B cell (primary cell): ENCODE results near the gene OR2AT4. TPM values are rescaled to one million over a fixed set of nuclear protein-coding genes. Genes with fewer than 3 reads are reported as not detected.

Experiments
- ATAC-seq: fragments of 200-7000 bp; cut with Tn5 transposase; one replicate; pipeline ENCODE4 v1.10.0; 2021; ENCODE audit warnings: low read depth, mild to moderate bottlenecking, moderate number of reproducible peaks, moderate library complexity
- CTCF ChIA-PET: fragments of 350-600 bp; sonication (Branson Sonifier 250); formaldehyde crosslinking; loops from one replicate; lab custom pipeline; 2021; ENCODE audit warnings: antibody characterized with exemption, inconsistent platforms; lab: Charles Lee
- POLR2A ChIA-PET: fragments of 350-600 bp; sonication (Branson Sonifier 250); formaldehyde crosslinking; loops from one replicate; lab custom pipeline; 2021; ENCODE audit warnings: antibody characterized with exemption; lab: Charles Lee
- DNase-seq: peaks from one replicate; pipeline ENCODE4 v3.0.0; 2013
- H2AFZ ChIP-seq: 2 replicates; pipeline ENCODE4 v1.6.1; 2012; ENCODE audit warnings: mild to moderate bottlenecking, low read depth, low read length; ENCODE audit not compliant: insufficient read depth, poor library complexity, severe bottlenecking
- H3K27ac ChIP-seq, 2 donors: 1 replicate in 1 of 2; 2 replicates in 1 of 2; pipeline ENCODE4 v1.5.1; 2012 to 2013; ENCODE audit warnings: low read length in 2 of 2, mild to moderate bottlenecking in 2 of 2, moderate library complexity in 1 of 2
- H3K27me3 ChIP-seq, 4 experiments: fragments of 200-600 bp in 1 of 4; sonication (generic) in 1 of 4; replicated peaks in 1 of 4; 1 replicate in 2 of 4; 2 replicates in 2 of 4; pipeline versions ENCODE4 v1.6.1 to v1.7.0; 2013 to 2016; ENCODE audit warnings: low read length in 3 of 4, mild to moderate bottlenecking in 2 of 4, mixed read lengths in 1 of 4, moderate library complexity in 1 of 4; ENCODE audit not compliant: insufficient read depth in 4 of 4, control insufficient read depth in 3 of 4; ENCODE audit errors: control extremely low read depth in 1 of 4
- H3K36me3 ChIP-seq, 2 experiments: replicated peaks in 1 of 2; 1 replicate in 1 of 2; 2 replicates in 1 of 2; pipeline versions ENCODE4 v1.6.1 to v1.7.1; 2013; ENCODE audit warnings: low read length in 1 of 2; ENCODE audit not compliant: insufficient read depth in 2 of 2, control insufficient read depth in 1 of 2; ENCODE audit errors: control extremely low read depth in 1 of 2, extremely low read depth in 1 of 2
- H3K4me1 ChIP-seq, 2 donors: fragments of 200-600 bp in 1 of 2; sonication (generic) in 1 of 2; 1 replicate in 1 of 2; 2 replicates in 1 of 2; pipeline versions ENCODE4 v1.5.1 to v1.6.1; 2013 to 2017; ENCODE audit warnings: low read length in 2 of 2; ENCODE audit not compliant: control insufficient read depth in 2 of 2, insufficient read depth in 2 of 2
- H3K4me2 ChIP-seq: replicated peaks from 2 replicates; pipeline ENCODE3; 2012; ENCODE audit warnings: mild to moderate bottlenecking, low read depth, low read length; ENCODE audit not compliant: poor library complexity, severe bottlenecking
- H3K4me3 ChIP-seq, 5 experiments: fragments of 200-600 bp in 1 of 5; sonication (generic) in 1 of 5; 1 replicate in 3 of 5; 2 replicates in 2 of 5; pipeline versions ENCODE4 v1.5.1 to v1.7.0; 2011 to 2016; ENCODE audit warnings: low read length in 4 of 5, mild to moderate bottlenecking in 4 of 5, low read depth in 2 of 5, control low read depth in 1 of 5, moderate library complexity in 1 of 5; ENCODE audit not compliant: insufficient read depth in 1 of 5; ENCODE audit errors: control extremely low read depth in 1 of 5, extremely low read depth in 1 of 5
- H3K79me2 ChIP-seq: fragments of 200-600 bp; sonication (generic); one replicate; pipeline ENCODE4 v1.6.0; 2016; ENCODE audit warnings: low read length; ENCODE audit not compliant: control insufficient read depth, insufficient read depth
- H3K9ac ChIP-seq: fragments of 200-600 bp; sonication (generic); 2 replicates; pipeline ENCODE4 v1.6.1; 2017; ENCODE audit warnings: mild to moderate bottlenecking, low read length, moderate library complexity
- H3K9me3 ChIP-seq, 3 donors: one replicate each; pipeline versions ENCODE4 v1.6.1 to v1.7.1; 2013; ENCODE audit warnings: low read length in 2 of 3; ENCODE audit not compliant: control insufficient read depth in 2 of 3, insufficient read depth in 1 of 3; ENCODE audit errors: control extremely low read depth in 1 of 3
- H4K20me1 ChIP-seq: 2 replicates; pipeline ENCODE4 v1.6.0; 2012; ENCODE audit warnings: mild to moderate bottlenecking, low read length; ENCODE audit not compliant: insufficient read depth, control insufficient read depth, poor library complexity, severe bottlenecking
- H3K27ac Mint-ChIP-seq: one replicate; pipeline ENCODE4 v1.8.0; 2021; ENCODE audit warnings: mixed read lengths
- H3K27me3 Mint-ChIP-seq: one replicate; pipeline ENCODE4 v1.8.0; 2021; ENCODE audit warnings: mixed read lengths
- H3K4me1 Mint-ChIP-seq: one replicate; pipeline ENCODE4 v1.8.0; 2021; ENCODE audit warnings: mixed read lengths
- H3K4me3 Mint-ChIP-seq: one replicate; pipeline ENCODE4 v1.8.0; 2021; ENCODE audit warnings: mixed read lengths
- H3K9me3 Mint-ChIP-seq: one replicate; pipeline ENCODE4 v1.8.0; 2022; ENCODE audit warnings: mixed read lengths; ENCODE audit not compliant: insufficient read depth
- CTCF ChIP-seq: fragments of 200-600 bp; IDR thresholded peaks from one replicate; pipeline ENCODE4 v1.8.0; 2022; ENCODE audit warnings: antibody characterized with exemption, mild to moderate bottlenecking
- EZH2 ChIP-seq: IDR thresholded peaks from 2 replicates; pipeline ENCODE4 v1.6.1; 2012; ENCODE audit warnings: borderline replicate concordance, low read depth, mild to moderate bottlenecking, moderate library complexity, low read length; ENCODE audit not compliant: insufficient read depth, poor library complexity, severe bottlenecking
- WGBS: methylation state at CpG from one replicate; pipeline ENCODE4 v1.1.5; 2013; ENCODE audit warnings: missing lambda C conversion rate; ENCODE audit not compliant: insufficient coverage; 5-methylcytosine and 5-hydroxymethylcytosine counted together
- intact Hi-C: fragments of 100-400 bp; cut with micrococcal nuclease; formaldehyde crosslinking; loops from one replicate; pipeline ENCODE4 v1.10.0; 2022
- polyA plus RNA-seq: library from polyadenylated mRNA; depleted of rRNA; stranded (reverse); fragments of >200 nt; gene quantifications from 2 replicates; pipeline ENCODE4 v1.2.3, GENCODE V29; 2012
- total RNA-seq, 2 donors: library from RNA; stranded (reverse); fragments of 120-200 nt in 1 of 2; gene quantifications; 1 replicate in 1 of 2; 2 replicates in 1 of 2; pipeline versions ENCODE4 v1.2.3 to v1.2.4, GENCODE V29; 2013 to 2022

Gene OR2AT4
- total and polyA plus RNA-seq, 2 donors (not counting 1 experiment from before 2014, with no cell fraction given), result not detected

GRCh38 chr11:75087319-75088305 is 9.1 kb downstream of the OR2AT4 start:
- TF ChIP-seq CTCF (no peak), EZH2 (no peak)
- ChIA-PET POLR2A (no interaction called here), CTCF (no interaction called here)
- Histone ChIP-seq H3K36me3 (no peaks in the 10 kb centered on the region), H3K4me3 (no peak overlapping the region), H3K9me3 (peaks cover 1 to 11% (median 7%) of the 10 kb centered on the region in 3 donors), H4K20me1 (no peaks in the 10 kb centered on the region), H3K9ac (no peak overlapping the region), H3K4me2 (no peak overlapping the region), H3K27ac (no peak overlapping the region), H2AFZ (no peak overlapping the region), H3K79me2 (no peaks in the 10 kb centered on the region), H3K4me1 (no peaks in the 10 kb centered on the region), H3K27me3 (peaks cover 0 to 15% (median 3%) of the 10 kb centered on the region in 4 experiments)
- intact Hi-C loops, result no loop called here
- Mint-ChIP-seq H3K27me3 (peaks cover 46% of the 10 kb centered on the region), H3K4me3 (no peak overlapping the region), H3K9me3 (peaks cover 9% of the 10 kb centered on the region), H3K27ac (no peak overlapping the region), H3K4me1 (no peaks in the 10 kb centered on the region)
- WGBS, result no CpG with 5 or more reads among the region's 7 CpGs
- DNase-seq, result no peak
- ATAC-seq, result no peak

- Histone ChIP-seq H3K9ac (no peak overlapping the region), H3K27me3 (peaks cover 0 to 15% (median 6%) of the 10 kb centered on the region in 4 experiments), H2AFZ (no peak overlapping the region), H3K27ac (no peak overlapping the region), H3K9me3 (peaks cover 0 to 8% (median 0%) of the 10 kb centered on the region in 3 donors), H3K36me3 (no peaks in the 10 kb centered on the region), H3K4me1 (no peaks in the 10 kb centered on the region), H3K4me3 (no peak overlapping the region), H3K4me2 (no peak overlapping the region), H3K79me2 (no peaks in the 10 kb centered on the region), H4K20me1 (no peaks in the 10 kb centered on the region)
- Mint-ChIP-seq H3K4me3 (no peak overlapping the region), H3K27ac (no peak overlapping the region), H3K27me3 (peaks cover 45% of the 10 kb centered on the region), H3K4me1 (no peaks in the 10 kb centered on the region), H3K9me3 (no peaks in the 10 kb centered on the region)
- DNase-seq (no peak), ATAC-seq (no peak)
- CTCF ChIA-PET, result no interaction called here
- POLR2A ChIA-PET, result no interaction called here
- TF ChIP-seq CTCF, result no peak
- TF ChIP-seq EZH2, result no peak
- intact Hi-C loops, result no loop called here
- WGBS, result no CpG with 5 or more reads among the region's 1 CpG
Observed at GRCh38 chr11:75084883-75085282, 11.8 kb downstream of the OR2AT4 start.
